H1 (cell line): ENCODE data around the gene SNAP29. TPM values are rescaled to one million over a fixed set of nuclear protein-coding genes. Genes with fewer than 3 reads are reported as not detected.

Experiments used
- CTCF ChIA-PET: fragments of 300-600 bp; sonication (Branson Sonifier 250); formaldehyde crosslinking; loops from one replicate; lab custom pipeline; 2021; ENCODE audit not compliant: partially characterized antibody; lab: Charles Lee
- POLR2A ChIA-PET: fragments of 300-600 bp; sonication (Branson Sonifier 250); formaldehyde crosslinking; loops from one replicate; lab custom pipeline; 2021; ENCODE audit warnings: inconsistent platforms; ENCODE audit not compliant: partially characterized antibody; lab: Charles Lee
- DNase-seq, 2 experiments: peaks; one replicate each; pipeline versions ENCODE4 v3.0.0 to v3.0.0-alpha.2; 2010 to 2022; ENCODE audit warnings: low spot score in 2 of 2, low read depth in 1 of 2, mixed read lengths in 1 of 2
- FAIRE-seq: peaks from 2 replicates; lab custom pipeline; 2011; peaks lifted over from hg19 to GRCh38; lab: Jason Lieb, UNC
- H2AFZ ChIP-seq: 2 replicates; pipeline ENCODE4 v1.8.1; 2012; ENCODE audit warnings: low read length, inconsistent platforms
- H2AK5ac ChIP-seq: 2 replicates; pipeline ENCODE4 v1.6.1; 2013; ENCODE audit warnings: low read depth, low read length
- H2BK120ac ChIP-seq: replicated peaks from 2 replicates; pipeline ENCODE3; 2013; ENCODE audit warnings: low read depth, low read length, inconsistent platforms
- H2BK12ac ChIP-seq: 2 replicates; pipeline ENCODE4 v1.6.1; 2013; ENCODE audit warnings: low read depth, low read length
- H2BK15ac ChIP-seq: 2 replicates; pipeline ENCODE4 v1.6.1; 2013; ENCODE audit warnings: low read length
- H2BK20ac ChIP-seq: 2 replicates; pipeline ENCODE4 v1.6.1; 2013; ENCODE audit warnings: low read length
- H2BK5ac ChIP-seq: 2 replicates; pipeline ENCODE4 v1.6.1; 2013; ENCODE audit warnings: low read depth, low read length
- H3K14ac ChIP-seq: 2 replicates; pipeline ENCODE4 v1.6.1; 2013; ENCODE audit warnings: inconsistent platforms; ENCODE audit not compliant: insufficient read length
- H3K18ac ChIP-seq: 2 replicates; pipeline ENCODE4 v1.6.1; 2013; ENCODE audit warnings: low read length; ENCODE audit errors: extremely low read depth
- H3K23ac ChIP-seq: 2 replicates; pipeline ENCODE4 v1.6.1; 2013; ENCODE audit warnings: inconsistent platforms; ENCODE audit not compliant: insufficient read length
- H3K23me2 ChIP-seq: 2 replicates; pipeline ENCODE4 v1.6.1; 2013; ENCODE audit warnings: low read depth, low read length
- H3K27ac ChIP-seq: 2 replicates; pipeline ENCODE4 v1.6.1; 2011; ENCODE audit warnings: low read depth, low read length, inconsistent platforms
- H3K27me3 ChIP-seq, 4 experiments: replicated peaks in 1 of 4; 1 replicate in 1 of 4; 2 replicates in 3 of 4; pipeline versions ENCODE4 v1.6.1 to v1.8.1; 2011 to 2013; ENCODE audit warnings: low read length in 3 of 4, mild to moderate bottlenecking in 3 of 4, inconsistent platforms in 2 of 4, mixed read lengths in 2 of 4, moderate library complexity in 1 of 4; ENCODE audit not compliant: control insufficient read depth in 3 of 4, insufficient read depth in 3 of 4; ENCODE audit errors: extremely low read depth in 1 of 4
- H3K36me3 ChIP-seq, 4 experiments: 2 replicates each; pipeline versions ENCODE4 v1.6.1 to v1.8.1; 2011 to 2013; ENCODE audit warnings: mild to moderate bottlenecking in 4 of 4, low read length in 3 of 4, moderate library complexity in 2 of 4, control low read depth in 1 of 4, inconsistent platforms in 1 of 4; ENCODE audit not compliant: insufficient read depth in 4 of 4, control insufficient read depth in 2 of 4
- H3K4ac ChIP-seq: replicated peaks from 2 replicates; pipeline ENCODE3; 2013; ENCODE audit warnings: low read length, low read depth, mixed read lengths, inconsistent platforms; ENCODE audit not compliant: insufficient read length
- H3K4me1 ChIP-seq, 4 experiments: replicated peaks in 1 of 4; 1 replicate in 1 of 4; 2 replicates in 3 of 4; pipeline versions ENCODE4 v1.6.1 to v1.8.1; 2011 to 2013; ENCODE audit warnings: low read length in 3 of 4, inconsistent platforms in 2 of 4, mixed read lengths in 1 of 4; ENCODE audit not compliant: insufficient read depth in 4 of 4, control insufficient read depth in 3 of 4
- H3K4me2 ChIP-seq, 2 experiments: 2 replicates each; pipeline versions ENCODE4 v1.6.1 to v1.8.1; 2011 to 2013; ENCODE audit warnings: low read depth in 2 of 2, low read length in 2 of 2, control low read depth in 1 of 2, inconsistent platforms in 1 of 2, mild to moderate bottlenecking in 1 of 2; ENCODE audit not compliant: insufficient read depth in 1 of 2
- H3K4me3 ChIP-seq, 4 experiments: fragments of 200-600, 300-600 bp in 1 of 4; sonication (generic), shearing (Covaris generic), sonication (Bioruptor Twin) in 1 of 4; 2 replicates each; pipeline versions ENCODE4 v1.5.1 to v1.8.1; 2011 to 2016; ENCODE audit warnings: low read length in 4 of 4, low read depth in 3 of 4, control low read depth in 2 of 4, inconsistent platforms in 2 of 4, mild to moderate bottlenecking in 2 of 4, mixed read lengths in 1 of 4, moderate library complexity in 1 of 4; ENCODE audit not compliant: insufficient read depth in 2 of 4; ENCODE audit errors: extremely low read depth in 1 of 4
- H3K56ac ChIP-seq: replicated peaks from 2 replicates; pipeline ENCODE3; 2013; ENCODE audit warnings: low read depth, mild to moderate bottlenecking, mixed read lengths, low read length, inconsistent platforms; ENCODE audit not compliant: insufficient read length
- H3K79me1 ChIP-seq: 2 replicates; pipeline ENCODE4 v1.6.1; 2013; ENCODE audit warnings: low read depth, low read length, control low read depth
- H3K79me2 ChIP-seq, 2 experiments: 2 replicates each; pipeline versions ENCODE4 v1.6.1 to v1.8.1; 2012 to 2013; ENCODE audit warnings: low read length in 2 of 2, mild to moderate bottlenecking in 2 of 2, inconsistent platforms in 1 of 2; ENCODE audit not compliant: insufficient read depth in 2 of 2, control insufficient read depth in 1 of 2
- H3K9ac ChIP-seq, 4 experiments: replicated peaks in 1 of 4; 1 replicate in 1 of 4; 2 replicates in 3 of 4; pipeline versions ENCODE4 v1.6.1 to v1.8.1; 2011 to 2013; ENCODE audit warnings: low read depth in 3 of 4, low read length in 3 of 4, control low read depth in 2 of 4, mild to moderate bottlenecking in 2 of 4, moderate library complexity in 2 of 4, inconsistent platforms in 1 of 4; ENCODE audit errors: extremely low read depth in 1 of 4
- H3K9me3 ChIP-seq, 2 experiments: 2 replicates each; pipeline versions ENCODE4 v1.6.1 to v1.8.1; 2012 to 2013; ENCODE audit warnings: mild to moderate bottlenecking in 2 of 2, moderate library complexity in 2 of 2, control low read depth in 1 of 2, inconsistent platforms in 1 of 2, low read depth in 1 of 2, low read length in 1 of 2, mixed read lengths in 1 of 2; ENCODE audit not compliant: insufficient read depth in 2 of 2
- H4K20me1 ChIP-seq, 2 experiments: replicated peaks in 1 of 2; 2 replicates each; pipeline versions ENCODE3 to v1.8.1; 2011 to 2013; ENCODE audit warnings: inconsistent platforms in 2 of 2, low read length in 2 of 2, mild to moderate bottlenecking in 1 of 2; ENCODE audit not compliant: insufficient read depth in 2 of 2, control insufficient read depth in 1 of 2
- H4K5ac ChIP-seq: 2 replicates; pipeline ENCODE4 v1.6.1; 2013; ENCODE audit warnings: low read length, low read depth, mixed read lengths, inconsistent platforms; ENCODE audit not compliant: insufficient read length
- H4K8ac ChIP-seq: 2 replicates; pipeline ENCODE4 v1.8.0; 2013; ENCODE audit warnings: mild to moderate bottlenecking, moderate library complexity, low read length, inconsistent platforms; ENCODE audit not compliant: insufficient read depth; ENCODE audit errors: extremely low read depth
- H4K91ac ChIP-seq: replicated peaks from 2 replicates; pipeline ENCODE3; 2013; ENCODE audit warnings: low read length, mixed read lengths, inconsistent platforms; ENCODE audit not compliant: insufficient read length
- CBX5 ChIP-seq: fragments of 300-800, 300-1000 bp; sonication (generic); IDR thresholded peaks from 2 replicates; pipeline ENCODE4 v1.7.1; 2016; ENCODE audit warnings: antibody characterized with exemption, low read length, low read depth
- CBX8 ChIP-seq: fragments of 300-800, 300-1000 bp; sonication (generic); IDR thresholded peaks from 2 replicates; pipeline ENCODE4 v1.7.1; 2016; ENCODE audit warnings: low read depth, low read length, borderline replicate concordance
- CHD1 ChIP-seq: IDR thresholded peaks from 2 replicates; pipeline ENCODE4 v1.6.1; 2012; ENCODE audit warnings: low read depth, low read length, improper control_type of control experiment
- CTBP2 ChIP-seq: IDR thresholded peaks from 2 replicates; pipeline ENCODE4 v1.7.0; 2011; ENCODE audit warnings: borderline replicate concordance, mild to moderate bottlenecking, moderate library complexity, mixed read lengths, low read length; ENCODE audit not compliant: insufficient read depth, insufficient read length
- FOSL1 ChIP-seq: IDR thresholded peaks from 2 replicates; pipeline ENCODE4 v1.6.1; 2011; ENCODE audit warnings: mild to moderate bottlenecking, low read depth, low read length, moderate library complexity; ENCODE audit not compliant: insufficient read depth
- GABPA ChIP-seq: IDR thresholded peaks from 2 replicates; pipeline ENCODE4 v1.6.1; 2011; ENCODE audit warnings: mild to moderate bottlenecking, low read length, moderate library complexity, borderline replicate concordance; ENCODE audit not compliant: insufficient read depth
- GTF2F1 ChIP-seq: IDR thresholded peaks from 2 replicates; pipeline ENCODE4 v1.6.1; 2012; ENCODE audit warnings: low read depth, low read length, improper control_type of control experiment, borderline replicate concordance
- HDAC6 ChIP-seq: IDR thresholded peaks from one replicate; pipeline ENCODE4 v1.7.1; 2012; ENCODE audit warnings: low read depth, mild to moderate bottlenecking, inconsistent platforms, low read length, moderate library complexity
- POLR2A ChIP-seq, 2 experiments: IDR thresholded peaks; 1 replicate in 1 of 2; 2 replicates in 1 of 2; pipeline ENCODE4 v1.6.1; 2011; ENCODE audit warnings: low read depth in 2 of 2, low read length in 2 of 2, mild to moderate bottlenecking in 2 of 2; ENCODE audit errors: control extremely low read depth in 1 of 2
- RXRA ChIP-seq: IDR thresholded peaks from 2 replicates; pipeline ENCODE4 v1.6.1; 2011; ENCODE audit warnings: low read depth, mild to moderate bottlenecking, low read length, moderate library complexity; ENCODE audit not compliant: insufficient read depth
- TAF1 ChIP-seq: IDR thresholded peaks from 2 replicates; pipeline ENCODE4 v1.6.1; 2011; ENCODE audit warnings: mild to moderate bottlenecking, low read depth, low read length
- WGBS, 2 experiments: shearing (Covaris generic) in 1 of 2; methylation state at CpG; one replicate each; pipeline versions ENCODE4 v1.1.6 to v1.1.7; 2013 to 2015; ENCODE audit warnings: low lambda C conversion rate in 2 of 2, mixed read lengths in 2 of 2, inconsistent platforms in 1 of 2, low coverage in 1 of 2, missing lambda C conversion rate in 1 of 2; ENCODE audit not compliant: insufficient replicate concordance in 2 of 2, insufficient coverage in 1 of 2, insufficient read length in 1 of 2; ENCODE audit errors: extremely low coverage in 1 of 2, missing lambda C conversion rate in 1 of 2; 5-methylcytosine and 5-hydroxymethylcytosine counted together
- polyA plus RNA-seq, 7 experiments: library from polyadenylated mRNA; depleted of rRNA in 3 of 7; stranded (reverse) in 5 of 7; unstranded in 2 of 7; fragments of >200 nt in 5 of 7; fragments of 200-250 nt in 2 of 7; gene quantifications; 1 replicate in 5 of 7; 2 replicates in 1 of 7; 4 replicates in 1 of 7; pipeline versions ENCODE4 v1.2.1 to v1.2.3, GENCODE V29; 2011 to 2013; ENCODE audit warnings: missing spikeins in 2 of 7, mixed read lengths in 2 of 7
- total RNA-seq: library from RNA; stranded (reverse); fragmentation: NEBNext Ultra II Directional; extraction: Animal tissue kit (Norgen Biotek cat#: 25700); gene quantifications from 2 replicates; pipeline ENCODE4 v1.2.1, GENCODE V29; 2021
- TF ChIP-seq, protein P1 (sequence below): IDR thresholded peaks from 2 replicates; pipeline ENCODE4 v1.6.1; 2011; ENCODE audit warnings: low read depth, mild to moderate bottlenecking, low read length; ENCODE audit not compliant: insufficient read depth

The SNAP29 gene
- total and polyA plus RNA-seq, 2 of the 8 experiments (the other 6 are each of a cell fraction or from before 2014, with no cell fraction given) = 11.8 to 15.0 TPM

DNA sequence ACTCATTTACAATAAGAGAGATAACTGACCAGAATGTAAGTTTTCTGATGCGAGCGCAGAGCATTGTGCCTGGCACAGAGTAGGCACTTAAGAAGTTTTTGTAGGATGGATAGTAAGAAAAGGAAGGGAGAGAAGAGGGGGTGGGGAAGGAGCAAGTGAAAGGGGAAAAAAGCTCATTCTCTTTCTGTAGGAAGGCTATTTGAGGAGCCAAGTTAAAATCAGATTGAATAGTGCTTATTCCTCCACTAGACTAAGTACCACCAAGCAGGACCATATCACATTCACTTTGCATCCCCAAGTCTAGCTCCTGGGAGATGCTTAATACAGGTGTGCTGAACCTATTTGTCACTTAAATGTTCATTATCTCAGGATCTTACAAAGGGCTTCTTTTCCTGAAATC lies 44.3 kb downstream of the SNAP29 start:
- CTCF ChIA-PET = interaction anchor here (1.0 to 1.9 kb wide), 2 partner anchors 11 to 17 kb away, joined by 3 to 5 read pairs; no protein-coding TSS in a partner anchor
- Histone ChIP-seq H3K36me3 (no peaks in the 10 kb centered on the region), H3K27ac (no peak overlapping the region), H3K18ac (no peak overlapping the region), H3K4ac (no peak overlapping the region), H3K9me3 (no peaks in the 10 kb centered on the region), H4K20me1 (no peaks in the 10 kb centered on the region), H3K27me3 (no peaks in the 10 kb centered on the region; a peak in 1 of 7 replicates), H4K5ac (no peak overlapping the region), H3K4me3 (no peak overlapping the region), H3K79me1 (no peaks in the 10 kb centered on the region), H3K23ac (no peak overlapping the region), H3K14ac (no peak overlapping the region), H2BK12ac (no peak overlapping the region), H3K9ac (no peak overlapping the region), H2BK5ac (no peak overlapping the region), H4K91ac (no peak overlapping the region), H3K56ac (no peak overlapping the region), H2AFZ (no peak overlapping the region), H3K4me1 (no peaks in the 10 kb centered on the region), H2BK15ac (no peak overlapping the region), H3K4me2 (no peak overlapping the region), H4K8ac (no peak overlapping the region), H3K23me2 (no peaks in the 10 kb centered on the region), H2BK20ac (no peak overlapping the region), H3K79me2 (no peaks in the 10 kb centered on the region), H2AK5ac (no peak overlapping the region), H2BK120ac (no peak overlapping the region)
- TF ChIP-seq POLR2A (IDR thresholded peaks at IDR 0.05; ENCODE audit: control extremely low read depth in 1 of 2, low read depth in 2 of 2, low read length in 2 of 2) (no peak), RXRA (no peak), CBX8 (no peak), GABPA (no peak), GTF2F1 (no peak), CHD1 (no peak), CBX5 (no peak), HDAC6 (no peak), CTBP2 (no peak), FOSL1 (no peak), TAF1 (no peak)
- TF ChIP-seq, protein P1, sequence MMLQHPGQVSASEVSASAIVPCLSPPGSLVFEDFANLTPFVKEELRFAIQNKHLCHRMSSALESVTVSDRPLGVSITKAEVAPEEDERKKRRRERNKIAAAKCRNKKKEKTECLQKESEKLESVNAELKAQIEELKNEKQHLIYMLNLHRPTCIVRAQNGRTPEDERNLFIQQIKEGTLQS = no peak
- 91% methylated on average over 2 of the region's 2 CpGs; no CpG with 5 or more reads in 1 of the 2 experiments for WGBS, 2 experiments
- FAIRE-seq = no peak
- POLR2A ChIA-PET = no interaction called here
- DNase-seq = no peak
